Heart right ventricle (tissue), 16 donors: ENCODE data around the gene XPO6. TPM values are rescaled to one million over a fixed set of nuclear protein-coding genes. Genes with fewer than 3 reads are reported as not detected.

Experiments
- ATAC-seq, 8 donors: fragments of 200-7000 bp; cut with Tn5 transposase; one replicate each; pipeline ENCODE4 v1.9.1; 2020; ENCODE audit warnings: mild to moderate bottlenecking in 8 of 8, moderate library complexity in 8 of 8, moderate number of reproducible peaks in 1 of 8
- DNase-seq, 2 donors: peaks; one replicate each; pipeline ENCODE4 v3.0.0-alpha.2; 2020
- H3K27ac ChIP-seq, 10 donors: fragments of 200-600 bp; sonication (generic) in 2 of 10; one replicate each; pipeline versions ENCODE4 v1.5.0 to v1.8.0; 2020 to 2022; ENCODE audit warnings: mild to moderate bottlenecking in 3 of 10
- H3K27me3 ChIP-seq, 7 donors: fragments of 200-600 bp; one replicate each; pipeline ENCODE4 v1.8.0; 2021 to 2022; ENCODE audit warnings: mild to moderate bottlenecking in 2 of 7
- H3K36me3 ChIP-seq, 9 donors: fragments of 200-600 bp; sonication (generic) in 1 of 9; one replicate each; pipeline versions ENCODE4 v1.5.0 to v1.8.0; 2020 to 2022; ENCODE audit warnings: mild to moderate bottlenecking in 2 of 9
- H3K4me1 ChIP-seq, 9 donors: fragments of 200-600 bp; sonication (generic) in 1 of 9; one replicate each; pipeline versions ENCODE4 v1.5.0 to v1.8.0; 2020 to 2022; ENCODE audit warnings: mild to moderate bottlenecking in 4 of 9
- H3K4me3 ChIP-seq, 10 donors: fragments of 200-600 bp; sonication (generic) in 2 of 10; one replicate each; pipeline versions ENCODE4 v1.5.0 to v1.8.0; 2020 to 2022; ENCODE audit warnings: mild to moderate bottlenecking in 7 of 10, moderate library complexity in 2 of 10
- H3K9me3 ChIP-seq, 11 donors: fragments of 200-600 bp in 10 of 11; sonication (generic) in 2 of 11; one replicate each; pipeline versions ENCODE4 v1.5.0 to v1.8.0; 2013 to 2022; ENCODE audit warnings: mild to moderate bottlenecking in 2 of 11, control low read depth in 1 of 11, moderate library complexity in 1 of 11
- CTCF ChIP-seq, 9 donors: fragments of 200-600 bp; sonication (generic) in 2 of 9; IDR thresholded peaks; one replicate each; pipeline versions ENCODE4 v1.5.0 to v1.8.0; 2021 to 2022; ENCODE audit warnings: antibody characterized with exemption in 9 of 9, mild to moderate bottlenecking in 5 of 9, moderate library complexity in 1 of 9
- WGBS, 2 donors: extraction: QIAGEN DNeasy Blood & Tissue Kit; methylation state at CpG; one replicate each; pipeline ENCODE4 v1.1.7; 2013; ENCODE audit warnings: inconsistent platforms in 1 of 2; 5-methylcytosine and 5-hydroxymethylcytosine counted together
- intact Hi-C, 10 donors: fragments of 100-400 bp; cut with DNase I; formaldehyde crosslinking; loops; one replicate each; pipeline versions ENCODE4 v1.11.1 to v1.14.2; 2022
- polyA plus RNA-seq, 2 donors: library from polyadenylated mRNA; stranded (reverse); fragments of 200-250 nt; gene quantifications; one replicate each; pipeline ENCODE4 v1.2.3, GENCODE V29; 2013
- total RNA-seq, 10 donors: library from RNA; stranded (reverse); fragmentation: NEBNext Ultra II Directional in 3 of 10; extraction: Animal tissue kit (Norgen Biotek cat#: 25700) in 3 of 10; gene quantifications; one replicate each; pipeline versions ENCODE4 v1.2.1 to v1.2.4, GENCODE V29; 2021 to 2023
- donor health status: Arrhythmogenic right ventricular cardiomyopathy.
- donor health status: ischemic (EF 13 %, LVEDD 7.1; RV severe dilation, severe dysfunction).
- donor health status: healthy with polysubstance abuse.
- donor health status: DM: no; HTN: yes; CAD: no.
- donor health status: DM: no; HTN: no; CAD: no.
- donor health status: ischemic (EF 25% LVEDD 6.9; RV normal size, moderate dysfunction).
- donor health status: ischemic (EF 25% LVEDD 5.7; RV mildly dilated, moderate dysfunction).
- donor health status: healthy.
- donor health status: DM: yes; HTN: yes; CAD: no.
- donor health status: Ischemic cardiomyopathy.
- donor health status: ischemic (EF 35%, LVEDD 5.7; RV mildly dilated, moderate dysfunction).
- donor health status: nonischemic (EF 11% LVEDD 7.7; RV severe dilation, severe dysfunction).
- donor health status: DM: yes; HTN: yes; CAD: no.
- donor health status: PGD.
- donor health status: ischemic (EF 29% LVEDD 5.4; RV normal size, mild dysfunction).
- donor health status: nonischemic (EF 23%, LVEDD 6.1; RV moderate dilation, normal function).

XPO6 gene
- total and polyA plus RNA-seq, 12 donors, result 22.1 to 41.8 (median 29.3) TPM

GRCh38 chr16:28171816-28172215, 39.9 kb downstream of the XPO6 start:
- no peak for ATAC-seq
- Histone ChIP-seq H3K27ac (no peak overlapping the region), H3K27me3 (no peaks in the 10 kb centered on the region), H3K36me3 (peaks cover 0 to 94% (median 34%) of the 10 kb centered on the region in 9 donors), H3K4me3 (no peak overlapping the region), H3K4me1 (no peaks in the 10 kb centered on the region), H3K9me3 (no peaks in the 10 kb centered on the region)
- intact Hi-C loops, result no loop called here
- TF ChIP-seq CTCF (IDR thresholded peaks at IDR 0.05), result no peak
- WGBS, 2 donors, result 89 to 91% methylated on average over 2 of the region's 2 CpGs
- DNase-seq, result no peak

DNA sequence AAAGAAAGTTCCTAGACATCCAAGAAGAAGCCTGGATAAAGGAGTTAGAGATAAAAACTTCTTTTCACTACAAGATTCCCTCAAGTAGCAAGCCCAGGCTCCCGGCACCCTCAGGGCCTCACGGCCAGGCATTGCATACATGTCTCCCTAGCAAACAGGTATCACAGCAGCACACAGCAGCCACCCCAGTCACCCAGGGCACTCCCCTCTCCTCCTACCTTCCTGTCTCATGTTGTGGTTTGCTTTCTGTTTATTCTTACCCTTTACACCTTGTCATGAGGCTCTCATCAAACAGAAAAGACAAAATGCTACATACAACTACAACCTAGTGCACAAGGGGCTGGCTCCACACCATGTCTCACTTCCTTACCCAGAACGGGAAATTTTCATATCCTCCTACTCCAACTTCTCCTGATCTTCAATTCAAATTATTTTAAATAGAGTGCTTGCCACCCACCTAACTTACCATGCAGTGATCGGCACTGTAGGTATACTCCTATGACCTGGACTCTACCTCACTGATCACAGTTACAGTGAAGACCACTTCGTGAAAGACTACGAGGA, 42.7 kb downstream of the XPO6 start:
- 92 to 94% methylated on average over 6 of the region's 6 CpGs for WGBS, 2 donors
- Histone ChIP-seq H3K27ac (peak overlapping the region in 1 of 10 donors; percentile 36), H3K36me3 (peaks cover 0 to 92% (median 25%) of the 10 kb centered on the region in 9 donors), H3K4me3 (no peak overlapping the region), H3K9me3 (no peaks in the 10 kb centered on the region), H3K4me1 (peaks cover 0 to 23% (median 0%) of the 10 kb centered on the region in 9 donors), H3K27me3 (no peaks in the 10 kb centered on the region)
- TF ChIP-seq CTCF (IDR thresholded peaks at IDR 0.05), result no peak
- ATAC-seq (peak in 1 of 8 donors; percentile 29), DNase-seq (no peak)
- intact Hi-C loops, result no loop called here

- H3K9me3 ChIP-seq, result no peaks in the 10 kb centered on the region
- peaks cover 0 to 83% (median 22%) of the 10 kb centered on the region in 9 donors for H3K36me3 ChIP-seq
- H3K27ac ChIP-seq, result peak overlapping the region in 1 of 10 donors; percentile 82
- no peak overlapping the region for H3K4me3 ChIP-seq
- H3K4me1 ChIP-seq, result peaks cover 0 to 36% (median 0%) of the 10 kb centered on the region in 9 donors
- H3K27me3 ChIP-seq, result no peaks in the 10 kb centered on the region
- intact Hi-C loops, result no loop called here
- WGBS, 2 donors, result 91% methylated on average over 3 of the region's 3 CpGs
- TF ChIP-seq CTCF (IDR thresholded peaks at IDR 0.05), result no peak
- DNase-seq (no peak), ATAC-seq (no peak)
Measured at GRCh38 chr16:28167730-28168129, 44.0 kb downstream of the XPO6 start.

DNA sequence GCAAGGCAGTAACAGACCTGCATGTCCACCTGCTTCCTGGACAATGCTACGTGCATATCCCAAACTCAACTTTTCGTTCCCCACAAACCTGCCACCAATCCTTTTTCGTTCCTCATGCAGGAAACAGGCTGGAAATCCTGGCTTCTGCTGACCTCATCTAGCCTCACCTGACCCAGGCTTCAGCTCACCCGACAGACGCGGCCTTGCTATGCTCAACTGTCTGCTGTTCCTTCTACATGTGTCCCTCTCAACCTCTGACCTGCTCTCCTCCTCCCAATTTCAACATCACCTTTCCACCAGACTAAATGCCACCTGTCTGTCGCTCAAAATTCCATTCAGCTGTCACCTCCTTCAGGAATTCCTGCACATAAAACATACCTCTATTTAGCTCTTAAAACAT, 44.5 kb downstream of the XPO6 start:
- H3K27me3 ChIP-seq, result no peaks in the 10 kb centered on the region
- intact Hi-C loops, result no loop called here
- H3K27ac ChIP-seq, result peak overlapping the region in 1 of 10 donors; percentile 82
- no peak for TF ChIP-seq CTCF (IDR thresholded peaks at IDR 0.05)
- H3K4me1 ChIP-seq, result peaks cover 0 to 42% (median 0%) of the 10 kb centered on the region in 9 donors
- no peak overlapping the region for H3K4me3 ChIP-seq
- DNase-seq (no peak), ATAC-seq (no peak)
- H3K9me3 ChIP-seq, result no peaks in the 10 kb centered on the region
- 94 to 95% methylated on average over 7 of the region's 7 CpGs for WGBS, 2 donors
- H3K36me3 ChIP-seq, result peaks cover 0 to 78% (median 22%) of the 10 kb centered on the region in 9 donors
